Epithelial cell of proximal tubule (primary cell): Measurements from ENCODE around the gene FLT1. TPM values are rescaled to one million over a fixed set of nuclear protein-coding genes. Genes with fewer than 3 reads are reported as not detected.
A peak's percentile ranks its signal among the peaks of the same experiment; 100 is the strongest.

ENCODE experiments used
- DNase-seq: peaks from one replicate; pipeline ENCODE4 v3.0.0-alpha.2; 2011; ENCODE audit warnings: low read depth
- H3K4me3 ChIP-seq: 2 replicates; pipeline ENCODE4 v1.5.1; 2011; ENCODE audit warnings: low read depth, mild to moderate bottlenecking, low read length
- total RNA-seq: library from RNA; depleted of rRNA; stranded (reverse); fragments of >200 nt; gene quantifications from 2 replicates; pipeline ENCODE4 v1.2.3, GENCODE V29; 2015
- TF ChIP-seq, protein P1 (sequence below): conservative IDR thresholded peaks from 2 replicates; pipeline ENCODE4 v1.5.1; 2012; ENCODE audit warnings: low read depth, mild to moderate bottlenecking, low read length

The FLT1 gene
- total RNA-seq, 1 donor from 2014 or later: 0.17 TPM

DNA sequence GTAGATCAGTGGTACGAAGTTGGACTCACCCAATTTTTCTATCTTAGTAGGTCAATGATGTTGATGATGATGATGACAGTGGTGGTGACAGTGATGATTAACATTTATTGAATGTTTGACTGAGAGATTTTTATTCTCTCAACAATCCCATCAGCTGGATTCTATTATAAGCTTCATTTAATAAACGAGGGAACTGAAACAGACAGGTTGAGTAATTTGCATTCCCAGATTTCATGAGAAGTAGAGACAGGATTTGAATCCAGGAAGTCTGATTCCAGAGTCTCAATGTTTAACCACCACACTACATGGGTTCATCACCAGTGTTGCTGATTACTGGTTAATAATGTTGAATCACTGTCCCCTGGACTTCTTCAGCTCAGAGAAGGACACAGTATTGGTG lies 168.9 kb downstream of the FLT1 start:
- no peak for DNase-seq
- TF ChIP-seq, protein P1, sequence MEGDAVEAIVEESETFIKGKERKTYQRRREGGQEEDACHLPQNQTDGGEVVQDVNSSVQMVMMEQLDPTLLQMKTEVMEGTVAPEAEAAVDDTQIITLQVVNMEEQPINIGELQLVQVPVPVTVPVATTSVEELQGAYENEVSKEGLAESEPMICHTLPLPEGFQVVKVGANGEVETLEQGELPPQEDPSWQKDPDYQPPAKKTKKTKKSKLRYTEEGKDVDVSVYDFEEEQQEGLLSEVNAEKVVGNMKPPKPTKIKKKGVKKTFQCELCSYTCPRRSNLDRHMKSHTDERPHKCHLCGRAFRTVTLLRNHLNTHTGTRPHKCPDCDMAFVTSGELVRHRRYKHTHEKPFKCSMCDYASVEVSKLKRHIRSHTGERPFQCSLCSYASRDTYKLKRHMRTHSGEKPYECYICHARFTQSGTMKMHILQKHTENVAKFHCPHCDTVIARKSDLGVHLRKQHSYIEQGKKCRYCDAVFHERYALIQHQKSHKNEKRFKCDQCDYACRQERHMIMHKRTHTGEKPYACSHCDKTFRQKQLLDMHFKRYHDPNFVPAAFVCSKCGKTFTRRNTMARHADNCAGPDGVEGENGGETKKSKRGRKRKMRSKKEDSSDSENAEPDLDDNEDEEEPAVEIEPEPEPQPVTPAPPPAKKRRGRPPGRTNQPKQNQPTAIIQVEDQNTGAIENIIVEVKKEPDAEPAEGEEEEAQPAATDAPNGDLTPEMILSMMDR: no peak
- H3K4me3 ChIP-seq: no peak overlapping the region

DNA sequence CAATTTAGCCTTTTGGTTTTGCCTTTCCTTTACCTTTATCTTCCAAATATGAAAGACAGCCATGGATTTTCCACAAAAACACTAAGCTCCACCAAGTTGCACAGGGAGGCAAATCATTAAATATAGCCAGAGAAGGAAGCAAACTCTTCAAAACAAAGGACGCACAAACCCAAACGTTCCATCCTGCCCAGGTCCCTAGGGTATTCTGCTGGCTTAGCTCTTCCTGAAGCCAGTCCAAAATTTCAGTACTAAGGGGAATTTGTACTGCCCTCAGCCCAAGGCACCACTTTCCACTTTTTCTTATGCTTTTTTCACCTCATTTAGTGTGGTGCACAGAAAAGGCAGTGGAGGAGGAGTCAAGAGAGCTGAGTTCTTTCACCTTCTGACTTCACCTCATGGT lies 169.9 kb downstream of the FLT1 start:
- H3K4me3 ChIP-seq: no peak overlapping the region
- TF ChIP-seq, protein P1: no peak
- DNase-seq: no peak

DNA sequence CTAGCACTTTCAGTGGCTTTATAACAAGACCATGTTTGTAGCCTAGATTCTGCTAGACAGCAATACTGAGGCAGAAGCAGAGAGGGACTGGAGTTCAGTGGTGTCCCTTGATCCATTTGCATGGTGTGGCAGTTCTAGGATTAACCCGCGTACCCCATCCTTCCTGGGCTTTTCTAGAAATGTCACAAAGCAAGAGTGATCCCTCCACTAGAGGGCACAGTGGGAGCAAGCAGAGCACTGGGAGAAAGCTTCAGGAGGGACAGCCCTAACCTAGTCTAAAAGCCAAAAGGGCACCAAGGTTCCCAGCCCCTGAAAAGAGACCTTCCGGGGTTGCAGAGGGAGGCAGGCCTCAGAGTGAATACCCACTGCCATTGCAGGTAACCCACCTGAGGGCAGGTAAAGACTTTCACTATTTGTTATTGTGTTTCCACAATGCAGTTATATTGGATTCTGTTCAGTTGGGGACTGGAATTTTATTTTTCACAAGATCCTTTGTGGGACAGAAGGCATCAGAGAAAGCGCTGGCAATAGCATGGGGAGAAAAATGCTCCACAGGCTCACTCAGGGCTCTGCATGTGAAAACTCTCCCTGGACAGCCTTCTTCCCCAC lies 170.6 kb downstream of the FLT1 start:
- DNase-seq: no peak
- TF ChIP-seq, protein P1: peak; percentile 94
- no peak overlapping the region for H3K4me3 ChIP-seq

DNA sequence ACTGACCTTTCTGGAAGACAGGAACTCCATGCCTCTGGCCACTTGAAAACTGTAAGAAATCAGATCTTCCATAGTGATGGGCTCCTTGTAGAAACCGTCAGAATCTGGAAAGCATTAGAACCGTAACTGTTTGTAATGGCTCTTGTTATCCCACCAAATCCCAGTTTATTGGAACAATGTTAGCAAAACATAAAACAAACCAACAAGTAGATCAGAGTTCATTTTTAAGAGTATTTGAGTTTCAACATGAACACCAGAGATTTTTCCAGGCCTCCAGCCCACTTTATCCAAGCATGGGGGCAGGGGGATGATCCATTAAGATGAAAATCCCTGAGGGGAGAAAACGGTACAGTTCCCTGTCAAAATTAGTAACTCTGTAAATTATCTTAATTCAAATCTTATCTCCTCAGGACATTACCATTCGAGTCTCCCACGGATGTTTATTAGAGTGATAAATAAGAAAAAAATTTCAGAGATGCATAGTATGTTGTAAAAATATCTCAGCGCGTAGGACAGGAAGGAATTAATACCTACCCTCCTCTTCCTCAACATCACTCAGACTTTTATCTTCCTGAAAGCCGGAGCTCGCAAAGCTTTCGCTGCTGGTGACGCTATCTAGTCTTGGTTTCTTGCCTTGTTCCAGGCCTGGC lies 172.5 kb downstream of the FLT1 start:
- H3K4me3 ChIP-seq: no peak overlapping the region
- DNase-seq: no peak
- TF ChIP-seq, protein P1: no peak

DNA sequence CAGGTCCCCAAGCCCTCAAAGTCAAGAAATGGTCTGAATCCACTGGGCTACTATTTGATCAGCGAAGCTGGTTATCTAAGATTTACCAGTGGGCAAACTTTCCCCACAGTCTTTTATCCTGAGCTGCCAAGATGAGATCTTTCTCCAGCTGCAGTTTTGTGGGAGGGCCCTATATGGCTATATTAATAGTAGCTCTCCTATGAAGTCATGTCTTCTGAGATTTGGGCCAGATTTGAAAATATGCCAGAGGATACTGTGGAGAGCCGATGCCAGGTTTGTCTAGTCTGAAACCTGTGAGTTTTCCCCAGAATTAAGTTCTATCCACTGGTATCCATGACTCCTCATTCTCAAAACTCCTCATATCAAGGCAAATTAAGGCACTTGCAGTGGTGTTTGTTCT lies 173.2 kb downstream of the FLT1 start:
- TF ChIP-seq, protein P1: no peak
- H3K4me3 ChIP-seq: no peak overlapping the region
- DNase-seq: no peak

DNA sequence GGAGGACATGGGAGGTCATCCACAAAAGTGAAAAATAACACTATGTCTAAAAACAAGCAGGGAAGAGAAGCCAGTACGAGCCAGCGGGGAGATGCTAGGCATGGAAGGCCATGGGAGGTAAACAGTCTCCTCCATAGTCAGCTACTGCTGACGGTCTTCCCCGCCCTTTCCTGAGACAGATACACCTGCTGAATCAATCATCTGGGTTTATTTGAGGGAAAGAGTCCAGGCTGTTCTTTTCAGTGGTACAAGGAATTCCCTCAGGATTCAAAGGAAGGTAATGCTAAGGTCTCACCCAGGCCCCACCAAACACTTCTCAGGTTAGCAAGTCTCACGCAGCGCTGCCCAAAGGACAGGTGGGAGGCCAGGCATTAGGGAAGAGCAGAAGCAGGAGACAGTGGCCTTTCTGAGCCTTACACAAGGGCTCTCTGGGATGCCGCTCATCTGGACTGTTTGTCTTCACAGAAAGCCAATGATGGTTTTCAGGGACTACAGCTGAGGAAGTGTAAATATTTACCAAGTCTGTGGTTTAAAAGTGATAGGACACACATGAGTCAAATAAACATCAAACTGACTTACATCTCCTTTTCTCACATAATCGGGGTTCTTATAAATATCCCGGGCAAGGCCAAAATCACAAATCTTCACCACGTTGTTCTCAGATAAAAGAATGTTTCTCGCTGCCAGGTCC lies 173.9 kb downstream of the FLT1 start:
- TF ChIP-seq, protein P1: no peak
- no peak for DNase-seq
- no peak overlapping the region for H3K4me3 ChIP-seq

DNA sequence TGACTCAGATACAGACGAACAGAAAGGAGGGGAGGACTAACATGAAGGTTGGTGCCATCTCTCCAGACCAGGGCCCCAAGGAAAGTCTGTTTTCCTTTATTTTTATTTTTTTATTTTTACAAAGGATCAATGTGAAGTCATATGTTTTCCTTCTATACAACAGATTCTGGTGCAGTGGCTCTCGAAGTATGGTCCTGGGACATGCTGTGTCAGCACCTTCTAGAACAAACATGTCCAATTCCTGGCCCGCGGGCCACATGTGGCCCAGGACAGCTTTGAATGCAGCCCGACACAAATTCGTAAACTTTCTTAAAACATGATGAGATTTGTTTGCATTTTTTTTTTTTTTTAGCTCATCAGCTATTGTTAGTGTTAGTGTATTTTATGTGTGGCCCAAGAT lies 174.7 kb downstream of the FLT1 start:
- DNase-seq: no peak
- H3K4me3 ChIP-seq: no peak overlapping the region
- TF ChIP-seq, protein P1: no peak
